Right kidney (tissue), 1 donor: Measurements from ENCODE around the gene ABCC3.

Source experiments
- DNase-seq: peaks from one replicate; pipeline ENCODE4 v3.0.0-alpha.2; 2016

ABCC3 gene

GRCh38 chr17:50642722-50643656 lies 8.3 kb downstream of the ABCC3 start:
- no peak for DNase-seq

- DNase-seq, result no peak
Observed at GRCh38 chr17:50645748-50646682, 11.3 kb downstream of the ABCC3 start.

- no peak for DNase-seq
Observed at GRCh38 chr17:50647187-50647586, 12.5 kb downstream of the ABCC3 start.

- no peak for DNase-seq
Observed at GRCh38 chr17:50649042-50649908, 14.6 kb downstream of the ABCC3 start.

- DNase-seq, result no peak
Observed at GRCh38 chr17:50651661-50652060, 17.0 kb downstream of the ABCC3 start.

GRCh38 chr17:50653738-50654137 lies 19.1 kb downstream of the ABCC3 start:
- DNase-seq, result no peak

GRCh38 chr17:50656509-50656908 lies 21.8 kb downstream of the ABCC3 start:
- DNase-seq, result no peak

GRCh38 chr17:50657054-50657453 lies 22.4 kb downstream of the ABCC3 start:
- DNase-seq, result no peak

- DNase-seq, result no peak
Observed at GRCh38 chr17:50657627-50658026, 22.9 kb downstream of the ABCC3 start.

GRCh38 chr17:50658616-50659015 lies 23.9 kb downstream of the ABCC3 start:
- DNase-seq, result no peak

GRCh38 chr17:50659179-50659578 lies 24.5 kb downstream of the ABCC3 start:
- no peak for DNase-seq

GRCh38 chr17:50660042-50660886 lies 25.6 kb downstream of the ABCC3 start:
- DNase-seq, result no peak

- DNase-seq, result no peak
Observed at GRCh38 chr17:50660887-50661345, 26.2 kb downstream of the ABCC3 start.

GRCh38 chr17:50661348-50661747 lies 26.7 kb downstream of the ABCC3 start:
- no peak for DNase-seq

GRCh38 chr17:50661795-50662391 lies 27.2 kb downstream of the ABCC3 start:
- no peak for DNase-seq

GRCh38 chr17:50662632-50663225 lies 28.0 kb downstream of the ABCC3 start:
- DNase-seq, result no peak

GRCh38 chr17:50663812-50664374 lies 29.2 kb downstream of the ABCC3 start:
- no peak for DNase-seq

- DNase-seq, result no peak
Observed at GRCh38 chr17:50664788-50665458, 30.2 kb downstream of the ABCC3 start.

GRCh38 chr17:50665838-50666237 lies 31.2 kb downstream of the ABCC3 start:
- DNase-seq, result no peak
